ENCODE results near the gene SELPLG.

DNA sequence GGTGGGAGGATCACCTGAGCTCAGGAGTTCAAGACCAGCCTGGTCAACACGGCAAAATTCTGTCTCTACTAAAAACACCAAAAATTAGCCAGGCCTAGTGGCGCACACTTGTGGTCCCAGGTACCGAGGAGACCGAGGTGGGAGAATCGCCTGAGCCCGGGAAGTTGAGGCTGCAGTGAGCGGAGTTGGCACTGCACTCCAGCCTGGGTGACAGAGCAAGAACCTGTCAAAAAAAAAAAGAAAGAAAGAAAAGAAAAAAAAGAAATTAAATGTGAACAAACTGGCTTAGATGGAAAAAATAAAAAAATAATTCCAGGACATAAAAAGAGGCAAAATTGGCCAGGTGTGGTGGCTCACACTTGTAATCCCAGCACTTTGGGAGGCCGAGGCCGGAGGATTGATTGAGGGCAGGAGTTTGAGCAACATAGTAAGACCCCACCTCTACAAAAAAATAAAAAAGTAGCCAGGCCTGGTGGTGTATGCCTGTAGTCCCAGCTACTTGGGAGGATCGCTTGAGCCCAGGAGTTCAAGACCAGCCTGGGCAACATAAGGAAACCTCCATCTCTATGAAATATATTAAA, 39.3 kb downstream of the SELPLG start:
- TF ChIP-seq, protein P1, sequence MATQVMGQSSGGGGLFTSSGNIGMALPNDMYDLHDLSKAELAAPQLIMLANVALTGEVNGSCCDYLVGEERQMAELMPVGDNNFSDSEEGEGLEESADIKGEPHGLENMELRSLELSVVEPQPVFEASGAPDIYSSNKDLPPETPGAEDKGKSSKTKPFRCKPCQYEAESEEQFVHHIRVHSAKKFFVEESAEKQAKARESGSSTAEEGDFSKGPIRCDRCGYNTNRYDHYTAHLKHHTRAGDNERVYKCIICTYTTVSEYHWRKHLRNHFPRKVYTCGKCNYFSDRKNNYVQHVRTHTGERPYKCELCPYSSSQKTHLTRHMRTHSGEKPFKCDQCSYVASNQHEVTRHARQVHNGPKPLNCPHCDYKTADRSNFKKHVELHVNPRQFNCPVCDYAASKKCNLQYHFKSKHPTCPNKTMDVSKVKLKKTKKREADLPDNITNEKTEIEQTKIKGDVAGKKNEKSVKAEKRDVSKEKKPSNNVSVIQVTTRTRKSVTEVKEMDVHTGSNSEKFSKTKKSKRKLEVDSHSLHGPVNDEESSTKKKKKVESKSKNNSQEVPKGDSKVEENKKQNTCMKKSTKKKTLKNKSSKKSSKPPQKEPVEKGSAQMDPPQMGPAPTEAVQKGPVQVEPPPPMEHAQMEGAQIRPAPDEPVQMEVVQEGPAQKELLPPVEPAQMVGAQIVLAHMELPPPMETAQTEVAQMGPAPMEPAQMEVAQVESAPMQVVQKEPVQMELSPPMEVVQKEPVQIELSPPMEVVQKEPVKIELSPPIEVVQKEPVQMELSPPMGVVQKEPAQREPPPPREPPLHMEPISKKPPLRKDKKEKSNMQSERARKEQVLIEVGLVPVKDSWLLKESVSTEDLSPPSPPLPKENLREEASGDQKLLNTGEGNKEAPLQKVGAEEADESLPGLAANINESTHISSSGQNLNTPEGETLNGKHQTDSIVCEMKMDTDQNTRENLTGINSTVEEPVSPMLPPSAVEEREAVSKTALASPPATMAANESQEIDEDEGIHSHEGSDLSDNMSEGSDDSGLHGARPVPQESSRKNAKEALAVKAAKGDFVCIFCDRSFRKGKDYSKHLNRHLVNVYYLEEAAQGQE (IDR thresholded peaks at IDR 0.05; ENCODE audit: insufficient replicate concordance, low read depth): no peak
- no peak for TF ChIP-seq POLR2AphosphoS5 (IDR thresholded peaks at IDR 0.05; ENCODE audit: low read depth)
